Measurements from ENCODE around the gene KLF15.

KLF15 gene

DNA sequence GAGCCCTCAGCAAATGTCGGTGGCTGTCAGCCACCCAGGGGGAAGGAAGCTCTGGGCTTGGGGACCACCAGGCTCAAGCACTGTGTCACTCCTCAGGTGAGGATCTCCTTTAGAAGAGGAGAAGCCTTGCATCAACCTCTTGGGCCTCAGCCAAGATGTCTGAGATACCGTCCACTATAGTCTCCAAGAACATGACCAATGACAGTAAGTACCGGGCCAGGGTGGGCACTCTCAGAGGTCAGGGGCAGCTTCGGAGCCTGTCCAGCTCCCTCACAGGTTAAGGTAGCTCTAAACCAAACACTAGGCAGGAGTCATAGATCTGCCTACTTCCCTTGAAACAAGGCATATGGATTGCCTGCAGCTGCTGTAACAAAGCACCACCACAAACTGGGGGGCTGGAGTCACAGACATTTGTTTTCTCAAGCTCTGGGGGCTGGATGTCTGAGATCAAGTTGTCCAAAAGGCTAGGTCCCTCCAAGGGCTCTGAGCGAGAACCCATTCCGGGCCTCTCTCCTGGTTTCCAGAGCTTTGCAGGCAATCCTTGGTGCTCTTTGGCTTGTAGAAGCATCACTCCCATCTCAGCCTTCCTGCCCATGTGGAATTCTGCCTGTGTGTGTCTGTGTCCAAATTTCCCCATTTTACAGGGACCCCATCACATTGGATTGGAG, 38.8 kb upstream of the KLF15 start:
- Histone ChIP-seq H3K27me3 (ENCODE audit: insufficient read depth, low read depth, severe bottlenecking) (no peaks in the 10 kb centered on the region), H3K36me3 (no peaks in the 10 kb centered on the region), H3K4me3 (ENCODE audit: low read depth, low read length) (no peak overlapping the region), H3K9me3 (ENCODE audit: severe bottlenecking) (no peaks in the 10 kb centered on the region), H3K27ac (no peak overlapping the region)
- no peak for DNase-seq
- TF ChIP-seq, protein P1, sequence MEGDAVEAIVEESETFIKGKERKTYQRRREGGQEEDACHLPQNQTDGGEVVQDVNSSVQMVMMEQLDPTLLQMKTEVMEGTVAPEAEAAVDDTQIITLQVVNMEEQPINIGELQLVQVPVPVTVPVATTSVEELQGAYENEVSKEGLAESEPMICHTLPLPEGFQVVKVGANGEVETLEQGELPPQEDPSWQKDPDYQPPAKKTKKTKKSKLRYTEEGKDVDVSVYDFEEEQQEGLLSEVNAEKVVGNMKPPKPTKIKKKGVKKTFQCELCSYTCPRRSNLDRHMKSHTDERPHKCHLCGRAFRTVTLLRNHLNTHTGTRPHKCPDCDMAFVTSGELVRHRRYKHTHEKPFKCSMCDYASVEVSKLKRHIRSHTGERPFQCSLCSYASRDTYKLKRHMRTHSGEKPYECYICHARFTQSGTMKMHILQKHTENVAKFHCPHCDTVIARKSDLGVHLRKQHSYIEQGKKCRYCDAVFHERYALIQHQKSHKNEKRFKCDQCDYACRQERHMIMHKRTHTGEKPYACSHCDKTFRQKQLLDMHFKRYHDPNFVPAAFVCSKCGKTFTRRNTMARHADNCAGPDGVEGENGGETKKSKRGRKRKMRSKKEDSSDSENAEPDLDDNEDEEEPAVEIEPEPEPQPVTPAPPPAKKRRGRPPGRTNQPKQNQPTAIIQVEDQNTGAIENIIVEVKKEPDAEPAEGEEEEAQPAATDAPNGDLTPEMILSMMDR (IDR thresholded peaks at IDR 0.05; ENCODE audit: low read depth, low read length) = no peak

DNA sequence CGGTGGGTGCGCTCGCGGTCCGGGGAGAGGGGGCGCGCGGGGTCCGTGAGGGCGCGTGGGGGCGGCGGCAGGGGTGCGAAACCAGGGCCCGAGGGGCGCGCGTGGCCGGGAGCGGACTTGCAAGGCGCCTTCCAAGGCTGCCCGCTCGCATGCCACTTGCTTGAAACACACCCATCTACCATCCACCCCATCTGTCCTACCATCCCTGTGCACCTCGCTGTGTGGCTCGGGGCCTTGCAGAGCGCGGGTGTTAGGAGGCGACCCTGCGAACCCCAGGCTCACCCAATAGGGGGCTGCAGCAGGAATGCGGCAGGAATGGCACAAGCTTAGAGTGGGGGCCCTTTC, 37.7 kb upstream of the KLF15 start:
- H3K9me3 ChIP-seq (ENCODE audit: severe bottlenecking) = no peaks in the 10 kb centered on the region
- no peaks in the 10 kb centered on the region for H3K36me3 ChIP-seq
- TF ChIP-seq, protein P1 (IDR thresholded peaks at IDR 0.05; ENCODE audit: low read depth, low read length) = 0 out of 2 replicates have a peak, but pooled peaks have one; percentile 7
- H3K4me3 ChIP-seq (ENCODE audit: low read depth, low read length) = peak overlapping the region; percentile 17
- H3K27ac ChIP-seq = no peak overlapping the region
- no peak for DNase-seq
- H3K27me3 ChIP-seq (ENCODE audit: insufficient read depth, low read depth, severe bottlenecking) = no peaks in the 10 kb centered on the region

DNA sequence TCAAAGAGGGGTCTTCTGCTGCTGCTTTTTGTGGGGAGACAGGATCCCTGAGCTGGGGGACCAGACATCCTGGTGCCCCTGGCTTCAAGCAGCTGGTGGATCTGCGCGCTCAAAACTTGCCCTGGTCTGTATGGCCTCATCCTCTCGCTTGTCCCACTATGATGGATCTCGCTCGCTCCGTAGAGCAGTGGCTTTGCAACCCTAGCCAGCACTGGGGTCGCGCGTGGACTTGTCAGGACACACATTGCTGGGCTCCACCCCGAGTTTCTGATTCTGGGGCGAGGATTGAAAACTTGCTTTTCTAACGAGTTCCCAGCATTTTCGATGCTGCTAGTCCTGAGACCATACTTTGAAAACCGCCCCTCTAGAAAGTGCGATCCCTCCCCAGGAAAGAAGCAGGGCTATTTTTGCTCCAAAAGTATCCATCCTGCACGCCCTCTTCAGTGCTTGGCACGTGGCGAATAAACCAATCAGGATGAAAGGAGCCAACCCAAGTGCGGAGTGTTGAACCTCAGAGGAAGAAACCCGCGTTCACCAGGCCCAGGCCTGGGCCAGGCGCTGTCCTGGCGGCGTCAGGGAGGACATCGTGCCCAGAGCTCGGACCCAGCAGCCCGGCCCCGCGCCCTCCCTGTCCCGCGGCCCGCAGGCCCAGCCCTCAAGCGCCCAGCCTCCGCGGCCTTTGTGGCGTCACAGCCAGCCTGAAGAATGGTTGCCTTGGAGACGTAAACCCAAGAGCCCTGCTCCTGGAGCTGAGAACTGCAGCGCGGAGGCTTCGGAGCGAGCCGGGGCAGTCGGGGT, 37.2 kb upstream of the KLF15 start, which contains the start of gene CFAP100:
TSS of gene CFAP100 (plus strand) at position 731 of the 798 bp plus-strand sequence. CDS start 1,092 bp downstream, outside the sequence.
- no peaks in the 10 kb centered on the region for H3K27me3 ChIP-seq (ENCODE audit: insufficient read depth, low read depth, severe bottlenecking)
- peak within 1 kb of the TSS; percentile 17 for H3K4me3 ChIP-seq (ENCODE audit: low read depth, low read length)
- no peak within 1 kb of the TSS for H3K27ac ChIP-seq
- no peaks in the 10 kb centered on the region for H3K9me3 ChIP-seq (ENCODE audit: severe bottlenecking)
- H3K36me3 ChIP-seq = no peaks in the 10 kb centered on the region
- TF ChIP-seq, protein P1 (IDR thresholded peaks at IDR 0.05; ENCODE audit: low read depth, low read length) = no peak
- peak; percentile 50 for DNase-seq

DNA sequence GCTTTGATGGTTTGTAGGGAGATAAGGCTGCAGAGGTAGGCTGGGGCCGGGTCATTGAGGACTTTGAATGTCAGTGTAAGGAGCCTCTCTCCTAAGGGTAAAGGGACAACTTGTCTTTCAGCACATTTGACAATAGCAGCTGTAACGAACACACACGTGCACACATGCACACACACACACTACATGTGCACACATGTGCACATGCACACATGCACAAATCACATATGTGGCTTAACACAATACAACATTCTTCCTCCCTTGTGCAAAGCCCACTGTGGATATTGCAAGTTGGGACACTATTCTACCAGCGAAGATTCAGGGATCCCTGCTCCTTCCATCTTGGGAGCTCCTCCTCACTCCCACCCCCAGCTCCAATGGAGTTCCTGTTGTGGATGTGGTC, 36.4 kb upstream of the KLF15 start:
- H3K36me3 ChIP-seq = no peaks in the 10 kb centered on the region
- no peaks in the 10 kb centered on the region for H3K9me3 ChIP-seq (ENCODE audit: severe bottlenecking)
- no peak for DNase-seq
- TF ChIP-seq, protein P1 (IDR thresholded peaks at IDR 0.05; ENCODE audit: low read depth, low read length) = no peak
- no peaks in the 10 kb centered on the region for H3K27me3 ChIP-seq (ENCODE audit: insufficient read depth, low read depth, severe bottlenecking)
- no peak overlapping the region for H3K27ac ChIP-seq
- no peak overlapping the region for H3K4me3 ChIP-seq (ENCODE audit: low read depth, low read length)

DNA sequence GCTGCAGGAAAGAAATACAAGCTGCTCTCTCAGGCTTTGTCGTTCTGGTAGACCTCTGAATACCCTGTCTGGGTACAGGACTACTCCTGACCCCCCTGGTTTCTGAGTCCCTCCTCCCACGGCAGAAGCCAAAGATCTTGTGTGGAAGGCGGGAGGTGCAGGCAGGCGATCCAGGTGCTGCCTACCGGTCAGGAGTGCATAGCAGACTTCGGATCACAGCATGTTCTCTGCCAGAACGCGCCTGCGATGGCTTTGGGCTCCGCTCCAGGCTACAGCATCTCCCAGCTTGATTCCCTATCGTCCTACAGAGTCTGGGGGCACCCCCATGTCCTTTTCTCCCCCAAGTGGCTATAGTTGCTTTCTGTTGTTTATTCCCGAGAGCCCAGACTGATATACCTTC, 35.0 kb upstream of the KLF15 start:
- H3K27me3 ChIP-seq (ENCODE audit: insufficient read depth, low read depth, severe bottlenecking) = no peaks in the 10 kb centered on the region
- TF ChIP-seq, protein P1 (IDR thresholded peaks at IDR 0.05; ENCODE audit: low read depth, low read length) = no peak

More for the DNA sequence above, 35.0 kb upstream of the KLF15 start:
- no peak for DNase-seq
- Histone ChIP-seq H3K4me3 (ENCODE audit: low read depth, low read length) (no peak overlapping the region), H3K9me3 (ENCODE audit: severe bottlenecking) (no peaks in the 10 kb centered on the region), H3K27ac (no peak overlapping the region), H3K36me3 (no peaks in the 10 kb centered on the region)
